ENCODE results near the gene CTNNA2. TPM values are rescaled to one million over a fixed set of nuclear protein-coding genes. Genes with fewer than 3 reads are reported as not detected.

The CTNNA2 gene
- total RNA-seq, 2 experiments from 2014 or later, result not detected

- CTCF ChIA-PET, result no interaction called here
- Mint-ChIP-seq H3K4me3 (no peak overlapping the region), H3K9me3 (ENCODE audit: low read depth) (peaks cover 9% of the 10 kb centered on the region), H3K36me3 (no peaks in the 10 kb centered on the region), H3K27me3 (no peaks in the 10 kb centered on the region), H3K4me1 (no peaks in the 10 kb centered on the region), H3K27ac (no peak overlapping the region)
- no peak for ATAC-seq
- no peak for DNase-seq
Measured at GRCh38 chr2:79627237-79627636, 114.4 kb downstream of the CTNNA2 start.

DNA sequence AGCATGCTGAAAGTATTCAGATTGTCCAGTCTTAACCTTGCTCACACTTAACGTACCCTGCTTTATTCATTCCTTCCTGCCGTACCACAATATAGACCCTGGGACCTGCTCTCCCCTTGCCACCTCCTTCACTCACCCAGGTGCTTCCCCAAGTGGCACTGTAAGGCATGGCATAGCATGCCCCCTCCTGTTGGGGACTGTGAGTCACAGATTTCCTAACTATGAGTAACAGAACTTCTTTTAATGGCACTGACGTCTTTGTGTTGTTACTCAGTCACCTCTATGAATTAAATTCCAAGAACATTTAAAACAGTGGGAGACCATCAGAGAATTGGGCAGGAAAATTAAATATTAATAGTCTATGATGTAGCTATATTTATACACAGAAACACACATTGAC, 117.2 kb downstream of the CTNNA2 start:
- Mint-ChIP-seq H3K4me1 (no peaks in the 10 kb centered on the region), H3K36me3 (no peaks in the 10 kb centered on the region), H3K27ac (no peak overlapping the region), H3K4me3 (no peak overlapping the region), H3K9me3 (ENCODE audit: low read depth) (peaks cover 18% of the 10 kb centered on the region), H3K27me3 (no peaks in the 10 kb centered on the region)
- DNase-seq (no peak), ATAC-seq (no peak)
- CTCF ChIA-PET, result no interaction called here

DNA sequence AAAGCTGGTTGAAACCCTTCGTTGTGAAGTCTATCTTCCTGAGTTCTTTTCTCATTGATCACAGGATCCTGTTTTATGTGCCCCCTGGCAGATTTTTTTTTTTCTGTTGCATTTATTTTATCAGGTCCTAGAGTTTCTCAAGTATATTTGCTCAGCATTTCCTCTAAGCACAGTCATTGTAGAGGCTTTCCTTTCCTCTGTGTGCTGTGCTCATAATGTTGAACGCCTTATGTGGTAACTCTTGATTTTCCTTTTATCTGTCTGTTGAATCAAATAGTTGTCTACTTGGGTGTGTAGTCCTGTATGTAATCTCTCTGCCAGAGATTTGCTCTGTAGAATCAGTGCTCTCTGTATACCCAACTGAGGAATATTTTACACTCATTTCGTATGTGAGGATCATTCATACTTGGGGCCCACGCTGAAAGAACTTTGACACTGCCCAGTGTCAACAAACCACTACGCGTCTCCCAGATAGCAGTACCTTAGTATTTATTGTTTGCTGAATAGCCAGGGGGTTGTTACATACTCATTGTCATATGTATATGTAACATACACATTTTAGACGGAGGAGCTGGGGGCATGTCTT, 118.2 kb downstream of the CTNNA2 start:
- Mint-ChIP-seq H3K36me3 (no peaks in the 10 kb centered on the region), H3K4me3 (no peak overlapping the region), H3K9me3 (ENCODE audit: low read depth) (peaks cover 18% of the 10 kb centered on the region), H3K4me1 (no peaks in the 10 kb centered on the region), H3K27ac (no peak overlapping the region), H3K27me3 (no peaks in the 10 kb centered on the region)
- CTCF ChIA-PET, result no interaction called here
- ATAC-seq (no peak), DNase-seq (no peak)

- no peaks in the 10 kb centered on the region for H3K27me3 Mint-ChIP-seq
- no peak overlapping the region for H3K4me3 Mint-ChIP-seq
Measured at GRCh38 chr2:79638410-79638809, 125.6 kb downstream of the CTNNA2 start.

DNA sequence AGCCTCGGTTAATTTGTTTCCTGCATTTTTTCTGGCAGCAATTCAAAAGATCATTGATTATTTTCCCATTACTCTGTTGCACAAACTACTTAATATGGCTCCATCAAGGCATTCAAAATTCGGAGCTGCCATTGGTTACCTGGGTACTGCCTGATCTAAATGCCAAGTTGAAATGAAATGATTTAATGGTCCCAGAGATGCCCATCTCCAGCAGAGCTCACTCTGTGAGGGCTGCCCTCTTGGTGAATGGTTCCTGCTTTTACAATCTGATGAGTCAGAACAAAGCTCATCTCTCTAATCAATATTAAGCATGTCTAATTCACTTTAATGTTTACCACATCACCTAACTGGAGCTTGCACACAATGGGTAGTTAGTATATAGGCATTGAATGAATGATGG, 126.1 kb downstream of the CTNNA2 start:
- no peaks in the 10 kb centered on the region for H3K27me3 Mint-ChIP-seq
- H3K4me1 Mint-ChIP-seq, result no peaks in the 10 kb centered on the region
- DNase-seq (no peak), ATAC-seq (no peak)
- no peak overlapping the region for H3K4me3 Mint-ChIP-seq
- no peaks in the 10 kb centered on the region for H3K36me3 Mint-ChIP-seq
- peaks cover 13% of the 10 kb centered on the region for H3K9me3 Mint-ChIP-seq (ENCODE audit: low read depth)
- CTCF ChIA-PET, result no interaction called here
- H3K27ac Mint-ChIP-seq, result no peak overlapping the region

More at GRCh38 chr2:79638410-79638809, 125.6 kb downstream of the CTNNA2 start:
- no peak for DNase-seq
- Mint-ChIP-seq H3K36me3 (no peaks in the 10 kb centered on the region), H3K9me3 (ENCODE audit: low read depth) (peaks cover 13% of the 10 kb centered on the region), H3K4me1 (no peaks in the 10 kb centered on the region), H3K27ac (no peak overlapping the region)
- CTCF ChIA-PET, result no interaction called here
- ATAC-seq, result no peak

GRCh38 chr2:79640001-79640400, 127.2 kb downstream of the CTNNA2 start:
- CTCF ChIA-PET, result no interaction called here

GRCh38 chr2:79649531-79649930, 136.7 kb downstream of the CTNNA2 start:
- ATAC-seq (no peak), DNase-seq (no peak)
- Mint-ChIP-seq H3K4me1 (no peaks in the 10 kb centered on the region), H3K27ac (no peak overlapping the region), H3K36me3 (no peaks in the 10 kb centered on the region), H3K27me3 (no peaks in the 10 kb centered on the region), H3K4me3 (no peak overlapping the region), H3K9me3 (ENCODE audit: low read depth) (peaks cover 17% of the 10 kb centered on the region)
- CTCF ChIA-PET, result no interaction called here

More at GRCh38 chr2:79640001-79640400, 127.2 kb downstream of the CTNNA2 start:
- Mint-ChIP-seq H3K27me3 (no peaks in the 10 kb centered on the region), H3K4me1 (no peaks in the 10 kb centered on the region), H3K4me3 (no peak overlapping the region), H3K36me3 (no peaks in the 10 kb centered on the region), H3K27ac (no peak overlapping the region), H3K9me3 (ENCODE audit: low read depth) (peaks cover 10% of the 10 kb centered on the region)
- DNase-seq (no peak), ATAC-seq (no peak)

DNA sequence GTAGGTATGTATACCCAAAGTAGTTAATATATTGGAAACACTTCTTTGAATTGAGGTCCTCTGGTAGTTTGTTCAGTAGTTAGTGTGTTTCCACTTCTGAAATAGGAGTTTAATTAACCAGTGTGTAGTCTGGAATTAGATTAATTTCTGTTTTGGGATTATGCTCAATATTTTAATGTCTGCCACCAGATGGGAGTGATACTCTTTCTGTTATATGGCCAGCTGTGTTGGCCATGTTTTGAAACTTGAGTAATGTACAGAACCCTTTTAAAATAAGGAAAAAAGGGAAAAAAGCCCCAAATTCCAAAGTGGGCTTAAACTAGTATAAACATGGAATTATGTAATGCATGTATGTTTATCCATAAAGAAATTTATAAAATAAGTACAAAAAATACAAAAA, 147.7 kb downstream of the CTNNA2 start:
- no peaks in the 10 kb centered on the region for H3K36me3 Mint-ChIP-seq
- H3K4me3 Mint-ChIP-seq, result no peak overlapping the region
- ATAC-seq (no peak), DNase-seq (no peak)
- CTCF ChIA-PET, result no interaction called here
- no peaks in the 10 kb centered on the region for H3K27me3 Mint-ChIP-seq
- H3K9me3 Mint-ChIP-seq (ENCODE audit: low read depth), result peaks cover 7% of the 10 kb centered on the region
- no peaks in the 10 kb centered on the region for H3K4me1 Mint-ChIP-seq
- no peak overlapping the region for H3K27ac Mint-ChIP-seq

DNA sequence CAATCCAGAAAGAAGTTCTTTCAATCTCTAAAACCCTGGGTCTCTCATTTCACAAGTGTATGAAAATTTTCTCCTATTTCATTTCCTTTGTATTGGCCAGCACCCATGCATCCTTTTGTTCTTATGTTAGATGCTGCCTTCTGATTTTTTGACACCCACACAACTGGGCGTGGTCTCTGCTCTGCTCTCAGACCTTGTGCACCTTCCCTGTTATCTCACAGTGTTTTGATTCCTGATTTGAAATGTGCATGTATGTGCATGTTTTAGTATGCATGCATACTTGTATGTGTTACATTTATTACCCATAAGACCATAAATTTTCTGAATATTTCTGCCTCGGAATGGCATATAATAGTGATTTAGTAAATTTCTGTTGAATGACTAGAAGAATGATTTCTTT, 152.2 kb downstream of the CTNNA2 start:
- Mint-ChIP-seq H3K36me3 (no peaks in the 10 kb centered on the region), H3K4me1 (no peaks in the 10 kb centered on the region), H3K27ac (no peak overlapping the region), H3K27me3 (no peaks in the 10 kb centered on the region), H3K9me3 (ENCODE audit: low read depth) (peaks cover 10% of the 10 kb centered on the region), H3K4me3 (no peak overlapping the region)
- no peak for DNase-seq
- CTCF ChIA-PET, result no interaction called here
- no peak for ATAC-seq

DNA sequence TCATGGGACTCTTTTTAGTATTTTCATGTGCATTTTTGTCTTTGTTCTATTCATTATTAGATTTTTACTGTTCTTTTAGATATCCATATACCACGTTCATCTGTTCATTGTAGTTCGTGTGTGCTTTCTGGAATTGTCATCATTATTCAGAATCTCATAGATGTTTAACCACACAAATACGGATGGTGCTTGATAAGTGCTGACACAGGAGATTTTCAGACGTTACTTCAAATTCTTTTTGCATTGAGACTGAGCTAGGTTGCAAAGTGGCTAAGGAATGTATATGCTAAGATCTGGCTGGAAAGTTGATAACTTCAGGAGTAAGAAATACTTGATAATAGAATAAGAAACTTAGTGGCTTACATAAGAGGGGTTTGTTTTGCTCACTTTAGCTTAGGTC, 153.6 kb downstream of the CTNNA2 start:
- H3K27ac Mint-ChIP-seq, result no peak overlapping the region
- CTCF ChIA-PET, result no interaction called here
- H3K4me3 Mint-ChIP-seq, result no peak overlapping the region
- H3K36me3 Mint-ChIP-seq, result no peaks in the 10 kb centered on the region
- H3K4me1 Mint-ChIP-seq, result no peaks in the 10 kb centered on the region
- ATAC-seq (no peak), DNase-seq (no peak)
- H3K9me3 Mint-ChIP-seq (ENCODE audit: low read depth), result peaks cover 10% of the 10 kb centered on the region
- no peaks in the 10 kb centered on the region for H3K27me3 Mint-ChIP-seq

DNA sequence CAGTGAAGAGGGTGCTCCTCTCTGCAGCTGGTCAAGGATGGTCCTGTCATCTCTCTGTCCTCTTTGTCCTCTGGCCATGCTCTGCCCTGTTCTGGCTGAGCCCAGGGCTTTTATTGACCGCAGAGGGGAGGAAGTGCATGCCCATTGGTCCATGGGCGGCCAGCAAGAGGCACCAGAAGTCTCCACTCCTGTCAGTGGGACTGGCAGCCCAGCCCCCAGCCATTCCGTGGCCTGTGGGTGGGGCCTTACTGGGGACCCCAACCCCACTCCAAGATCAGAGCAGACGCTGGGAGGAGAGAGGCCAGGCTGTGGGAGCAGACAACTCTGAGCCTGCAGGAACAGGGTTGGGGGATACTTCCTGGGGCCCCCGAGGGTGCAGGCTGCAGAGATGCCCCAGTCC, 156.9 kb downstream of the CTNNA2 start:
- no peak for ATAC-seq
- Mint-ChIP-seq H3K27me3 (no peaks in the 10 kb centered on the region), H3K4me1 (no peaks in the 10 kb centered on the region), H3K4me3 (no peak overlapping the region), H3K9me3 (ENCODE audit: low read depth) (peaks cover 10% of the 10 kb centered on the region), H3K36me3 (no peaks in the 10 kb centered on the region), H3K27ac (no peak overlapping the region)
- no peak for DNase-seq
- CTCF ChIA-PET, result no interaction called here

DNA sequence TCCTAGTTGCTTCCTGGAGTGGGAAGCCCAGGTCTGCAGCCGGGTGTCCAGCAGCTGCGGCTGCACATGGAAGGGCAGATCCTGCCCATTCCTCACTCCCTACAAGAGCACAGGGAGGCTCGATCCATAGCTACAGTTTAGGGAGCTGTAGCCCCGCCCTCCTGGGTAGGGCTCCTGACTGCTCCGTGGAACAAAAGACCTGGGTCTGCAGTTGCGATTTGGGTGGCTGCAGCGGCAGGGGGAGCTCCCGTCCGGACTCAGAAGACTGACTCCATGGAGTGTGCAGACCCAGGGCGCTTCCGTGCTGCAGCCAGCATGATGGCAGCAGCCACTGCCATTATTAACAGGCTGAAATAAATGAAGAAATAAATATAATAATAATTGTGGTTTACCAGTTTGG, 157.3 kb downstream of the CTNNA2 start:
- Mint-ChIP-seq H3K27me3 (no peaks in the 10 kb centered on the region), H3K4me3 (no peak overlapping the region), H3K36me3 (no peaks in the 10 kb centered on the region), H3K27ac (no peak overlapping the region), H3K9me3 (ENCODE audit: low read depth) (peaks cover 7% of the 10 kb centered on the region), H3K4me1 (no peaks in the 10 kb centered on the region)
- DNase-seq, result no peak
- CTCF ChIA-PET, result no interaction called here
- no peak for ATAC-seq

- CTCF ChIA-PET, result no interaction called here
- H3K4me1 Mint-ChIP-seq, result no peaks in the 10 kb centered on the region
Measured at GRCh38 chr2:79686884-79687283, 174.0 kb downstream of the CTNNA2 start.

GRCh38 chr2:79695248-79695647, 182.4 kb downstream of the CTNNA2 start:
- peaks cover 2% of the 10 kb centered on the region for H3K9me3 Mint-ChIP-seq (ENCODE audit: low read depth)
- no peak overlapping the region for H3K4me3 Mint-ChIP-seq
- H3K27ac Mint-ChIP-seq, result no peak overlapping the region
- H3K4me1 Mint-ChIP-seq, result no peaks in the 10 kb centered on the region
- ATAC-seq (no peak), DNase-seq (no peak)
- CTCF ChIA-PET, result no interaction called here
- H3K36me3 Mint-ChIP-seq, result no peaks in the 10 kb centered on the region
- H3K27me3 Mint-ChIP-seq, result no peaks in the 10 kb centered on the region

More at GRCh38 chr2:79686884-79687283, 174.0 kb downstream of the CTNNA2 start:
- DNase-seq (no peak), ATAC-seq (no peak)
- peaks cover 8% of the 10 kb centered on the region for H3K9me3 Mint-ChIP-seq (ENCODE audit: low read depth)
- H3K36me3 Mint-ChIP-seq, result no peaks in the 10 kb centered on the region
- no peaks in the 10 kb centered on the region for H3K27me3 Mint-ChIP-seq
- H3K27ac Mint-ChIP-seq, result no peak overlapping the region
- H3K4me3 Mint-ChIP-seq, result no peak overlapping the region

DNA sequence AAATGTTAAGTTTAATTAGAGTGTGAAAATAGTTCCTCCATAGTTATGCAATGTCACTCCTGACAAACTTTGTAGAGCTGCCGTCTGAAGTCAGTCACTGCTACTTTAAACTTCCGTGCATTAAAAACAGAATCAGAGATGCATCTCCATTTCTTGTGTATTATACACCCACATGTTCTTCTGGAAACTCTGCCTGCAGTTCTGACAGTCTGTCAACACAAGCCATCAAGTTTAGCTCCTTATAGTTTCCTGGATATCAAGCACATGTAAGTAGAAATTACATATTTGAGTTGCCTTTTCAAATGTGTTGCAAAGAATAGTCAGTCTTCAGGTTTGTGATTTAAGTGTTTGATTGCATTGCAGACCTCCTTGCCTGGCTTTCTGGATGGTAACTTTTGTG, 184.3 kb downstream of the CTNNA2 start:
- no peaks in the 10 kb centered on the region for H3K27me3 Mint-ChIP-seq
- peaks cover 2% of the 10 kb centered on the region for H3K9me3 Mint-ChIP-seq (ENCODE audit: low read depth)
- CTCF ChIA-PET, result no interaction called here
- no peaks in the 10 kb centered on the region for H3K36me3 Mint-ChIP-seq
- ATAC-seq, result no peak
- no peak for DNase-seq
- no peak overlapping the region for H3K4me3 Mint-ChIP-seq
- H3K27ac Mint-ChIP-seq, result no peak overlapping the region
- H3K4me1 Mint-ChIP-seq, result no peaks in the 10 kb centered on the region
